HEK293T (cell line): Measurements from ENCODE around the gene C4orf51.
"Not testable (repeated sequence)": the region's sequence is repeated elsewhere in the genome, so short reads cannot be mapped to it uniquely, and the experiment has no call there.

Source experiments
- CTCF ChIA-PET: fragments of 350-600 bp; formaldehyde crosslinking; extraction: SDS; loops from one replicate; lab custom pipeline; 2021; ENCODE audit warnings: antibody characterized with exemption, inconsistent platforms; lab: Yijun Ruan, JAX
- POLR2A ChIA-PET: fragments of 350-600 bp; formaldehyde crosslinking; extraction: SDS; loops from one replicate; lab custom pipeline; 2020; ENCODE audit warnings: antibody characterized with exemption, inconsistent platforms; lab: Yijun Ruan, JAX
- DNase-seq: peaks from one replicate; pipeline ENCODE4 v3.0.0; 2012; ENCODE audit warnings: mixed read lengths; ENCODE audit errors: extremely low spot score
- ARNT ChIP-seq: fragments of 450-650 bp; IDR thresholded peaks from 2 replicates; pipeline ENCODE4 v1.6.1; 2017; ENCODE audit warnings: mild to moderate bottlenecking
- BHLHE40 ChIP-seq: fragments of 450-650 bp; IDR thresholded peaks from 2 replicates; pipeline ENCODE4 v1.6.1; 2016; ENCODE audit warnings: mild to moderate bottlenecking, moderate library complexity, borderline replicate concordance
- CTBP1 ChIP-seq: fragments of 450-650 bp; IDR thresholded peaks from 2 replicates; pipeline ENCODE4 v1.6.1; 2016; ENCODE audit warnings: borderline replicate concordance
- ELF4 ChIP-seq: fragments of 450-650 bp; IDR thresholded peaks from 2 replicates; pipeline ENCODE4 v1.6.1; 2017; ENCODE audit warnings: antibody characterized with exemption
- FOXA1 ChIP-seq: fragments of 450-650 bp; IDR thresholded peaks from 2 replicates; pipeline ENCODE4 v1.6.1; 2016; ENCODE audit warnings: mild to moderate bottlenecking
- FOXK2 ChIP-seq: fragments of 450-650 bp; IDR thresholded peaks from 2 replicates; pipeline ENCODE4 v1.6.1; 2016; ENCODE audit warnings: mild to moderate bottlenecking
- FOXM1 ChIP-seq: fragments of 450-650 bp; IDR thresholded peaks from 2 replicates; pipeline ENCODE4 v1.6.1; 2017; ENCODE audit warnings: mild to moderate bottlenecking, borderline replicate concordance
- HDGF ChIP-seq: fragments of 450-650 bp; IDR thresholded peaks from 2 replicates; pipeline ENCODE4 v1.6.1; 2017; ENCODE audit warnings: antibody characterized with exemption, borderline replicate concordance
- L3MBTL2 ChIP-seq: fragments of 450-650 bp; conservative IDR thresholded peaks from 2 replicates; pipeline ENCODE4 v1.6.1; 2016; ENCODE audit warnings: mild to moderate bottlenecking
- LEF1 ChIP-seq: fragments of 450-650 bp; IDR thresholded peaks from 2 replicates; pipeline ENCODE4 v1.6.1; 2017; ENCODE audit warnings: mild to moderate bottlenecking, borderline replicate concordance
- NFRKB ChIP-seq: fragments of 450-650 bp; IDR thresholded peaks from 2 replicates; pipeline ENCODE4 v1.6.1; 2016; ENCODE audit warnings: mild to moderate bottlenecking, moderate library complexity
- PKNOX1 ChIP-seq: fragments of 450-650 bp; IDR thresholded peaks from 2 replicates; pipeline ENCODE4 v1.6.1; 2016
- SP1 ChIP-seq: fragments of 450-650 bp; IDR thresholded peaks from 2 replicates; pipeline ENCODE4 v1.6.1; 2017
- SUZ12 ChIP-seq: fragments of 450-650 bp; IDR thresholded peaks from 2 replicates; pipeline ENCODE4 v1.6.1; 2016; ENCODE audit warnings: mild to moderate bottlenecking
- TARDBP ChIP-seq: fragments of 450-650 bp; IDR thresholded peaks from 2 replicates; pipeline ENCODE4 v1.6.1; 2016
- ZNF384 ChIP-seq: fragments of 450-650 bp; IDR thresholded peaks from 2 replicates; pipeline ENCODE4 v1.6.1; 2016

Gene C4orf51

GRCh38 chr4:145679991-145680455 lies at the start of gene C4orf51:
Gene C4orf51 (plus strand): TSS chr4:145680146. CDS start chr4:145680204, 58 bp downstream.
- TF ChIP-seq ZNF384 (no peak), SUZ12 (no peak), FOXM1 (no peak)
- POLR2A ChIA-PET, result interaction anchor here (1.0 kb wide), 1 partner anchor 53 kb away, joined by 3 read pairs; no protein-coding TSS in a partner anchor
- no peak for DNase-seq
- CTCF ChIA-PET, result interaction anchor here (0.8 kb wide), 1 partner anchor 10 kb away, joined by 3 read pairs; no protein-coding TSS in a partner anchor

GRCh38 chr4:145635117-145635516 lies 44.8 kb upstream of the C4orf51 start:
- TF ChIP-seq FOXM1, result no peak
- no peak for TF ChIP-seq SUZ12
- TF ChIP-seq CTBP1, result no peak
- TF ChIP-seq ARNT, result no peak
- TF ChIP-seq PKNOX1, result no peak
- TF ChIP-seq LEF1, result no peak
- no peak for TF ChIP-seq ZNF384
- no peak for TF ChIP-seq FOXA1
- TF ChIP-seq TARDBP, result no peak
- CTCF ChIA-PET, result interaction anchor here (1.0 kb wide), 1 partner anchor 14 kb away, joined by 3 read pairs; no protein-coding TSS in a partner anchor
- DNase-seq, result no peak
- POLR2A ChIA-PET, result no interaction called here

- CTCF ChIA-PET, result no interaction called here
- TF ChIP-seq FOXK2, result no peak
- TF ChIP-seq HDGF, result no peak
- no peak for TF ChIP-seq BHLHE40
- no peak for TF ChIP-seq FOXM1
- TF ChIP-seq ZNF384, result no peak
- no peak for TF ChIP-seq CTBP1
- no peak for TF ChIP-seq ARNT
- TF ChIP-seq ELF4, result no peak
- POLR2A ChIA-PET, result no interaction called here
- no peak for DNase-seq
Measured at GRCh38 chr4:145635630-145636029, 44.3 kb upstream of the C4orf51 start.

- ChIA-PET CTCF (no interaction called here), POLR2A (no interaction called here)
- TF ChIP-seq SP1 (no peak), HDGF (no peak), PKNOX1 (no peak), ELF4 (no peak), LEF1 (no peak), TARDBP (no peak), CTBP1 (no peak), FOXA1 (no peak), BHLHE40 (no peak)
- DNase-seq, result no peak
Measured at GRCh38 chr4:145639186-145639698, 40.7 kb upstream of the C4orf51 start.

- POLR2A ChIA-PET, DNase-seq, CTCF ChIA-PET: not testable (repeated sequence)
Measured at GRCh38 chr4:145640236-145640635, 39.7 kb upstream of the C4orf51 start.

- TF ChIP-seq PKNOX1 (no peak), ZNF384 (no peak), SP1 (no peak), SUZ12 (no peak), ARNT (no peak), LEF1 (no peak), FOXM1 (no peak), FOXA1 (no peak), L3MBTL2 (no peak), TARDBP (no peak)
- no peak for DNase-seq
- ChIA-PET POLR2A (no interaction called here), CTCF (no interaction called here)
Measured at GRCh38 chr4:145643295-145643694, 36.7 kb upstream of the C4orf51 start.

- no peak for DNase-seq
- ChIA-PET POLR2A (no interaction called here), CTCF (no interaction called here)
- TF ChIP-seq SP1, result no peak
- TF ChIP-seq L3MBTL2, result no peak
- no peak for TF ChIP-seq LEF1
- no peak for TF ChIP-seq NFRKB
- no peak for TF ChIP-seq PKNOX1
- TF ChIP-seq ELF4, result no peak
- TF ChIP-seq CTBP1, result no peak
- TF ChIP-seq FOXA1, result no peak
- TF ChIP-seq SUZ12, result no peak
- TF ChIP-seq ZNF384, result no peak
- TF ChIP-seq FOXK2, result no peak
- TF ChIP-seq TARDBP, result no peak
- no peak for TF ChIP-seq FOXM1
- TF ChIP-seq ARNT, result no peak
- no peak for TF ChIP-seq HDGF
- TF ChIP-seq BHLHE40, result no peak
Measured at GRCh38 chr4:145644699-145645098, 35.2 kb upstream of the C4orf51 start.
